NT2/D1 (cell line): ENCODE measurements around the gene GIT2.

ENCODE experiments used
- YY1 ChIP-seq: IDR thresholded peaks from 2 replicates; pipeline ENCODE4 v1.6.1; 2011; ENCODE audit not compliant: insufficient read length, insufficient read depth
- ZNF274 ChIP-seq: IDR thresholded peaks from 2 replicates; pipeline ENCODE4 v1.6.1; 2011; ENCODE audit warnings: mild to moderate bottlenecking, low read depth, low read length

DNA sequence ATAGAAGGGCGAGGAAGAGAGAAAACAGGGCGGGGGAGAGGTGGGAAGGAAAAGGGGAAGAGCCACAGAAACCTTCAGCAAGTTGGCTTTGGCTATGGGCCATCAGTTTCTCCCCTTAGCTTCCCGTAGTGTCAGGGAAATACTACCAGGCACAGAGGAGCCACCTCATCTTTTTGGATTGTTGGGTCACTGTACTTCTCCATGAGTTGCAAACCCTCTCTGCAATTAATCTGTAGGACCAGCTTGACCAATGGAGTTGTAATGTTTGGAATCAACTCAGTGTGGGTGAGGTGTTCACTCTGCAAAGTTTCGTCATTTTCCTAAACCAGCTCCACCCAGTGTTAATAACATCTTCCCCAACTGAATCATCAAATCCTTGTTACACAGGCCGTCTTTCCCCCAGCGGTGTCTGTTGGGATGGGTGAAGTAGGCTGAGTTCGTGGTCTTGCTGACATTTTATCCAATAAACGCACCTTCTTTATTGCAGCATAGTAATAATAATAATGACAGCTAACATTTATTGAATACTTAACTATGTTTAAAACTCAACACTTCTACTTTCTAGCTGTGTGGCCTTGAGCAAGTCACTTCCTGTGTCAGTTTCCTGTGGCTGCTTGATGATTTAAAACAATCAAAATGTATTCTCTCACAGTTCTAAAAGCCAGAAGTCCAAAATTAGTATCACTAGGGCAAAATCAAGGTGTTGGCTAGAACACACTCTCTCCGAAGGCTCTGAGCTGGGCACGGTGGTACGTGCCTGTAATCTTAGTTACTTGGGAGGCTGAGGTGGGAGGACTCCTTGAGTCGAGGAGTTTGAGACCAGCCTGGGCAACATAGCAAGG lies 107.8 kb downstream of the GIT2 start:
- TF ChIP-seq ZNF274 (no peak), YY1 (no peak)
